ENCODE data around the gene PMEL. TPM values are rescaled to one million over a fixed set of nuclear protein-coding genes. Genes with fewer than 3 reads are reported as not detected.
"Not testable (repeated sequence)": the region's sequence is repeated elsewhere in the genome, so short reads cannot be mapped to it uniquely, and the experiment has no call there.

Gene PMEL
- polyA plus RNA-seq, 3 donors, result 3.1 to 5.3 (median 3.4) TPM

DNA sequence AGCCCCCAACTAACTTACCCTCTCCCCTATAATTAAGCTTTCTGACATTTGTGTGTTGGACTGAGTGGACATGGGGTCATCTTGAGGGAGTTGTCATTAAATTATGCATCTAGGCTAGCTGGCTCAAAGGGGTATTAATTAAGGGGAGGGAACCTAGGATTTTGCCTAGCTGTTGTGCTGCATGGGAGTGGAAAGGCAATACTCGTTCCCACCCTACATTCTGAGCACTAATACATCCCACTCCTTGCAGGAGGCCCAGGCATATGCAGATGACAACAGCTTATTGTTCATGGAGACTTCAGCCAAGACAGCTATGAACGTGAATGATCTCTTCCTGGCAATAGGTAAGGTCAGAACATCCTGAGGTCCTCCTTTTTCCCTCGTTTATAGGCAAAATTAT, 25.3 kb upstream of the PMEL start:
- DNase-seq (ENCODE audit: extremely low read depth in 1 of 11, low read depth in 9 of 11, low spot score in 4 of 11), result no peak

DNA sequence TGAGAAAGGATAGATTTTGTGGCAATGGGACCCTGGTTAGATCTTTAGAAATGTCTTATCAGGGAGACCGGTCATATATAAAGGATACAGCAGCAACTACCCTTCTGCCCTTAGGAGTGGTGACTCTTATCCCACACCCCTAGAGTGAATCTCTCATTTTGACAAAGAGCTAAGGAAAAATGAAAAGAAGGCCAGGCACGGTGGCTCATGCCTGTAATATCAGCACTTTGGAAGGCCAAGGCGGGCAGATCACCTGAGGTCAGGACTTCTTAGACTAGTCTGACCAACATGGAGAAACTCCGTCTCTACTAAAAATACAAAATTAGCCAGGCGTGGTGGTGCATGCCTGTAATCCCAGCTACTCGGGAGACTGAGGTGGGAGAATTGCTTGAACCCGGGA, 20.1 kb upstream of the PMEL start:
- not testable (repeated sequence) for DNase-seq (ENCODE audit: extremely low read depth in 1 of 11, low read depth in 9 of 11, low spot score in 4 of 11)

DNA sequence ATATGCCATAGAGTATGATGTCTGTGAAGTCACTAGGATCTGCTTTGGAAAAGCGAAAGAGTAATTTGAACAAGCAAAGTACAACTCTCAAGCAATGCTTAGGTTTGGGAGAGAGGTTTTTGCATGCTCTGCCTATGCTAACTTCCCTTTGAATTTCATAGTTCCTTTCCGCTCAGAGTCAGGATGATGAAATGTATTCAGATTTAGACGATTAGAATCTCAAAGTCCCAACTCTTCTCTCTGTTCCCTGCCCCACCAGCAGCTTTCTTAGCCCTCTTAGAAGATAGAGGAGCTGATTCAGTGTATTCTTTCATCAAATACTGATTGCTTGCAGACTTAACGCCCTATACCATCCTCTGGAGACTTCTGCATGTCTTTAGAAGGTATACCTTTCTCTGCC, 19.5 kb upstream of the PMEL start:
- DNase-seq (ENCODE audit: extremely low read depth in 1 of 11, low read depth in 9 of 11, low spot score in 4 of 11), result no peak

DNA sequence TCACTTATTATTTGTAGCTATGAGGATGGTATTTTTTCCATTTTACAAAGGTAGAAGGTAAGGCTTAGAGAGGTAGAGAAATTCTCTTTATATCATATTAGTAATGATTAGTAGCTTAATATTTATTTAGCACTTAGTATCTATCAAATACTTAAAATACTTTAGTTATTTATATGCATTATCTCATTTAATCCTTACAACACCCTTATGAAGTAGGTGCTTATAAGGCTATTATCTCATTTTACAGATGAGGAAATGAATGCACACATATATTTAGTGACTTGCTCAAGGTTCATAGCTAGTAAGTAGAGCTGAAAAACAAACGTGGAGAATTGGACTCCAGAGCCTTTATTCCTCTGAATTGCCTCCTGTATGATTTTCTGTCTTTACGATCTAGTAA, 19.0 kb upstream of the PMEL start:
- DNase-seq (ENCODE audit: extremely low read depth in 1 of 11, low read depth in 9 of 11, low spot score in 4 of 11), result no peak

DNA sequence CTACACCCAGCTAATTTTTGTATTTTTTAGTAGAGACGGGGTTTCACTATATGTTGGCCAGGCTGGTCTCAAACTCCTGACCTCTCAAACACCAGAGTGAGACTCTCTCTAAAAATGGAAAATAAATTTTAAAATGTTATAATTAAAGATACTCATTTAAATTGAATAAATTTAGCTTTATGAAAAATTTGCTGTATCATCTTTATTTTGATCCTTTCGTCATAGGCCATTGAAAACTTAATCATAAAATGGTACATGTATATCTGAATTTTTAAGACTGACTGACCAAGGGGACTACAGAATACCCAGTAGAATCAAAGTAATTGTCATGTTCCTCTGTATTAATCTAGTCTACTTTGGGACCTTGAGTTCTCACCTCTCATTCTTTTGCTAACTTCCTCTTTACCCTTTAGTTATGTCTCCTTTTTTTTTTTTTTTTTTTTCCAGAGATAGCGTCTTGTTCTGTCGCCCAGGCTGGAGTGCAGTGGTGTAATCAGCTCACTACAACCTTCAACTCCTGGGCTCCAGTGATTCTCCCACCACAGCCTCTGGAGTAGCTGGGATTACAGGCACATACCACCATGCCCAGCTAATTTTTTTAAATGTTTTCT, 17.5 kb upstream of the PMEL start:
- DNase-seq (ENCODE audit: extremely low read depth in 1 of 11, low read depth in 9 of 11, low spot score in 4 of 11), result no peak

DNA sequence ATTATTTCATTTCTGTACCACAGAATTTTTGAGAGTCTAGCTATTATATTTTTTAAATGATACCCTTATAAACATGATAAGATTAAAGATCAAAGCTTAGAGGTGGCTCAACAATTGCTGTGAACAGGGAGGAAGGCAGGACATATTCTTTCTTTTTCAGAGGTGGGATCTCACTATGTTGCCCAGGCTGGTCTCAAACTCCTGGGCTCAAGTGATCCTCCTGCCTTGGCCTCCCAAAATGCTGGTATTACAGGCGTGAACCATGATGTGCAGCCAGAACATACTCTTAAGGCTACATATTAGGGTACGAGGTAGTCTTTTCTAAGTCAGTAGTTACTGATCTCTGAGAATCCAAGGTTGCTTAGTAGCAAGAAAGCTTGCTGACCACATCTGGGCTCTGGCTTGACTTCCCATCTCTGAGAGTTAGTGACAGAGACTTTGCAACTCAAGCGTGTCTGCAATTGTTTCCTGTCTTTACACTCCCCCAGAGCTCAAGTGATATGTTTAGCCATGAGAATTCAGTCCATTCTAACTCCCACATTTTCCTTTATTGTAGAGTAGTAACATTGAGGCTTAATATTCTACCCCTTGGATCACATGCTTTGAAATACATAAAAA, 16.6 kb upstream of the PMEL start:
- DNase-seq (ENCODE audit: extremely low read depth in 1 of 11, low read depth in 9 of 11, low spot score in 4 of 11), result peak in 1 of 11 donors; percentile 33

DNA sequence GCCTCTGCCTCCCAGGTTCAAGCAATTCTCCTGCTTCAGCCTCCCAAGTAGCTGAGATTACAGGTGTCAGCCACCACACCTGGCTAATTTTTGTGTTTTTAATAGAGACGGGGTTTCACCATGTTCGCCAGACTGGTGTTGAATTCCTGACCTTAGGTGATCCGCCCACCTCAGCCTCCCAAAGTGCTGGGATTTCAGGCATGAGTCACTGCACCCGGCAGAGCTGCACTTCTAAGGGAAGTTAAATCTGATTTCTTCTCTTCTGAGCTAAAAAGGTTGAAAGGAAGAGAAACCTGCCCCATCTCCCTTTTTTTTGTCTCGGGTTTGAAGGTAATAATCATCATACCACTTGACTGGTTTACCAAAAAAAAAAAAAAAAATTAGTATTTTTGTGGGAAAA, 16.0 kb upstream of the PMEL start:
- not testable (repeated sequence) for DNase-seq (ENCODE audit: extremely low read depth in 1 of 11, low read depth in 9 of 11, low spot score in 4 of 11)

DNA sequence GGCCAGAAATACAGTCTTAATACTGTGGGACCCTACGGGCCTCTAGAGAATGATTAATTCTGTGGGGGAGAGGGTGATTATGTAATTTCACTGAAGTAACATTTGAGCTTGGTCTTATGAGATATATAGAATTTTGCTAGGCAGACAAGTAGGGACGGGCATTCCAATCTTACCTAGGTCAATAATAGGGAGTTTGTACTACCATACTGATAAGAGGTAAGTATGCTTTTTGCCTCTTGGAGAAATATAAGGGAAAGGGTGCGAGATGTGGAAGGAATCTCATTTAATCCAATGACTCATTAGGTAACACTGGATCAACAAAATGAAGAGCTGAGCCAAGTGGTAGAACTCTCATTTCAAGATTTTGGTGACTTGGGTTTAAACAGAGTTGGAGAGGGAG, 13.2 kb upstream of the PMEL start:
- no peak for DNase-seq (ENCODE audit: extremely low read depth in 1 of 11, low read depth in 9 of 11, low spot score in 4 of 11)

DNA sequence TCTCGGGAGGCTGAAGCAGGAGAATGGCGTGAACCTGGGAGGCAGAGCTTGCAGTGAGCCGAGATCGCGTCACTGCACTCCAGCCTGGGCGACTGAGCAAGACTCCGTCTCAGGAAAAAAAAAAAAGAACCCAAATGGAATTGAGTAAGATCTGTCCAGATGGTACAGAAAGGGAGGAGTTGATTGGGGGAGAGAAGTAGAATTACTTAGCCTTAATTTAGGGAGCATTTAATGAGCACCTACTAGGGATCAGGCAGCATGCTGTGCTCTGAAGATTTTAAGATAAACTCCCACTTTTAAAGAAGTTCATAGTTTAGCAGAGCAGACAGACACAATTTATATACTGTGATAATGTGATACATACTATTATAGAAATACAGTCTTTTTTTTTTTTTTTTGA, 12.6 kb upstream of the PMEL start:
- DNase-seq (ENCODE audit: extremely low read depth in 1 of 11, low read depth in 9 of 11, low spot score in 4 of 11), result no peak

DNA sequence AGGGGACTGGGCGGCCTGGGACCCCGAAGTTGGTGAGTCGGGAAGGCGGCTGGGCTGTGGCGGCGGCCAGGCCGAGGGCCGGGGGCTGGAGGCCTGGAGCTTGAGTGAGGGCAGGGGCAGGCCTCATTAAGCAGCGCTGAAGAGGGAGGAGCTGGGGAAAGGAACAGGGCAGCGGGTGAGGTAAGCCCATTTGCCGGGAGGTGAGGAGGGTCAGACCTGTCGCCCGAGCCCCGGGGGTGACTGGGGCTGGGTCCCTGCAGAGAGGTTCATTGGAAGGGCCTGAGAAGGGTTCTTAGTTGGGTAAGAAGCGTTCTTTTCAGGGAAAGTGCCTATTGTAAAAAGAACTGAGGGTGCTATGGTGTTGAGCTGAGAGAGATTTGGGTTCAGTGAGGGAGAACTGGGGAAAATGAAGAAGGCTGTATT, 8.5 kb upstream of the PMEL start:
- peak in 3 of 11 donors; percentile 42 to 70 (median 54) for DNase-seq (ENCODE audit: extremely low read depth in 1 of 11, low read depth in 9 of 11, low spot score in 4 of 11)

DNA sequence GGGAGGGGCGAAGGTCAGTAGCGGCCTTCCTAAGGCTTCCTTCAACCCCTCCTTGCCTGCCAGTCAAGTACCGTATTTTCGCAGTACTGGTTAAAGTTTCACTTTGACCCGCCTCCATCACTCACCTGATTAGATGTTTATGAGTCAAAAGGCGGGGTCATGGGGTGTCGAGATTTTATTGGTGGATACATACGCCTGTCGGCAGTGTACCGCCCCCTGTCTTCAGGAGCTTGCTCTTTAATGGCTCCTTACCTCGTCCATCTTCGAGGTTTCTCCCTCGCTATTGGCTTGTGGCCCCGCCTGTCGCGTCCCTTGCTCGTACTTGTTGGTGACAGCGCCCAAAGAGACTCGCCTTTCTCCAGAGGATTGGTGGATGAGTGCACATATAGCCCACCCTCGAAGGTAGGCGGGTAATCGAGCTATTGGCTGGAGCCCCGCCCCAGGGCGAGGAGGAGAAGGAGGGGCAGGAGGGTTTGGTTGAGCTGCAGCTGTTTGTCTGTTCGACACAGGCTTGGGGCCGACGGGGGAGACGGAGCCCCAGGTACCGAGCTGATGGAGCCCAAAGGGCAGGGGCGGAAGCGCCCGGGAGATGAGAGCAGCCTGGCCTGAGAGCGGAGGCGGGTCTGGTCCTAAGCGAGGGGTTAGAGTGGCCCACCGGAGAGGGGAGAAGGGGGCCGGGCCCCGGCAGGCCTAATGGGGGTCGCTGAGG, 7.9 kb upstream of the PMEL start, which contains the start of gene RAB5B:
RAB5B (plus strand) TSS at position 480 of the 709 bp plus-strand sequence. CDS start 12,883 bp downstream, outside the sequence.
- peak; percentile 96 to 100 (median 99) for DNase-seq (ENCODE audit: extremely low read depth in 1 of 11, low read depth in 9 of 11, low spot score in 4 of 11)

DNA sequence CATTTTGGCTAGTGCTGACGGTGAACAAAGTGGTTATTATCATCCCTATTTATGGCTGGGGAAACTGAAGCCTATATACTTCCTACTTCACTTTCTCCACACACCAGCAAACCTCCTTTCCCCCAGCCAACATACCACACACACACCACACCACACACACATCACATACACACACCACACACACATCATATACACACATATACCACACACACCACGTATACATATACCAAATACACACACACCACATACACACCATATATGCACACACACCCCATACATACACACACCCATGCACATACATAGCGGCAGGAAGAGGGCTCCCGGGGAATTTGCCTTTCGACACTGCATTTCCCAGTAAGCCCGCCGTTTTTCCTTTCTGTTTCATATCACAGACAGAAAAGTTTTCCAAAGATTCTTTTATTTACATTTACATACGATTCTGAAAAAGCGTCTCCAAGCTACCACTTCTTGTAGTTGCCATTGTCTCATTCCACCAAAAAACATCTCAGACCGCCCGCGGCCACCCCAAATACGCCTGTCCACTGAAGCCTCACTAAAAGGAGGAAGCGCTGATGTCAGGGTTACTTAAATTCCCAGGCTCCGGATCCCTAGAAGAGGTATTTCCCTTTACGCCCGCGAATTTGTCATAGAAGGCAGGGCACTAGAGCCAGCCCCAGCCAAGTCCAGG, 7.2 kb upstream of the PMEL start:
- DNase-seq (ENCODE audit: extremely low read depth in 1 of 11, low read depth in 9 of 11, low spot score in 4 of 11), result no peak

DNA sequence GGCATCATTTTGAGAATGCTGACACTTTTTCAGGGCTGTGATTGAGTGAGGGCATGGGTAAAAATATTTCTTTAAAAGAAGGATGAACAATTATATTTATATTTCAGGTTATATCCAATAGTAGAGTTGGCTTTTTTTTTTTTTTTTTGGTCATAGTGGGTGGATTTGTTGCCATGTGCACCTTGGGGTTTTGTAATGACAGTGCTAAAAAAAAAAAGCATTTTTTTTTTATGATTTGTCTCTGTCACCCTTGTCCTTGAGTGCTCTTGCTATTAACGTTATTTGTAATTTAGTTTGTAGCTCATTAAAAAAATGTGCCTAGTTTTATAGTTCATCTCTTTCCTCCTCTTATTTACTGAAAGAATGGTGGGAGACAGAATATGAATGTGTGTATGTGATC, 6.6 kb upstream of the PMEL start:
- no peak for DNase-seq (ENCODE audit: extremely low read depth in 1 of 11, low read depth in 9 of 11, low spot score in 4 of 11)

DNA sequence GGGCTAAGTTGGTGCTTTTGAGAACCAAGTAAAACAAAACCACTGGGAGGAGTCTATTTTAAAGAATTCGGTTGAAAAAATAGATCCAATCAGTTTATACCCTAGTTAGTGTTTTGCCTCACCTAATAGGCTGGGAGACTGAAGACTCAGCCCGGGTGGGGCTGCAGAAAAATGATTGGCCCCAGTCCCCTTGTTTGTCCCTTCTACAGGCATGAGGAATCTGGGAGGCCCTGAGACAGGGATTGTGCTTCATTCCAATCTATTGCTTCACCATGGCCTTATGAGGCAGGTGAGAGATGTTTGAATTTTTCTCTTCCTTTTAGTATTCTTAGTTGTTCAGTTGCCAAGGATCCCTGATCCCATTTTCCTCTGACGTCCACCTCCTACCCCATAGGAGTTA, 6.2 kb upstream of the PMEL start:
- no peak for DNase-seq (ENCODE audit: extremely low read depth in 1 of 11, low read depth in 9 of 11, low spot score in 4 of 11)

DNA sequence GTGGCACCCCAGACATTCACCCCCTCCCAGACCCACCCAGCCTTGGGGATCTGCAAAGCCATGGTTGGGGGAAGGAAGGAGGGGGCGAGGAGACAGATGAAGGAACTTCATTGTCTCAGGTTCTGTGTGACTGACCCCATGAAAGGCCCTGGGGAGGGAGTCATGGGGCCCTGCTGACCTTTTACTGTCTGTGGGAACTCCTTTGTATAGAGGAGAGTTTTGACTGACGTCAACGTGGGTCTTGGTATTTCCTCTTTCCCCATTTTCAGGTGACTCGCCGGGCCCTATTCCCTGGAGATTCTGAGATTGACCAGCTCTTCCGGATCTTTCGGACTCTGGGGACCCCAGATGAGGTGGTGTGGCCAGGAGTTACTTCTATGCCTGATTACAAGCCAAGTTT, 4.9 kb upstream of the PMEL start:
- DNase-seq (ENCODE audit: extremely low read depth in 1 of 11, low read depth in 9 of 11, low spot score in 4 of 11), result no peak

DNA sequence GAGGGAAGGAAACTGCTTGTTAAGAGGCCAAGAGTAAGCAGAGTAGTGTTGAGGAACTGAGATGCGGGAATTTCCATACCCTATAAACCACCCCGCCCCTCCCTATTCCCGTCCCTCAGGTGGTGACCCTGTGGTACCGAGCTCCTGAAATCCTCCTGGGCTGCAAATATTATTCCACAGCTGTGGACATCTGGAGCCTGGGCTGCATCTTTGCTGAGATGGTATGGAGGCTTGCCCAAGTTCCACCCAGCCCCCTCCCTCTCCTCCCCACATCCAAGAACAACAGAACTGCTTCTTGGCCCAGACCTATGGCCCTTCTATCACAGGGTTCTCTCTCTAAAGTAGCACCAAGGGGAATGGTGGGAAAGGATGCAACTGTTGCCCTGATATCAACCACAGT, 3.5 kb upstream of the PMEL start:
- DNase-seq (ENCODE audit: extremely low read depth in 1 of 11, low read depth in 9 of 11, low spot score in 4 of 11), result no peak

DNA sequence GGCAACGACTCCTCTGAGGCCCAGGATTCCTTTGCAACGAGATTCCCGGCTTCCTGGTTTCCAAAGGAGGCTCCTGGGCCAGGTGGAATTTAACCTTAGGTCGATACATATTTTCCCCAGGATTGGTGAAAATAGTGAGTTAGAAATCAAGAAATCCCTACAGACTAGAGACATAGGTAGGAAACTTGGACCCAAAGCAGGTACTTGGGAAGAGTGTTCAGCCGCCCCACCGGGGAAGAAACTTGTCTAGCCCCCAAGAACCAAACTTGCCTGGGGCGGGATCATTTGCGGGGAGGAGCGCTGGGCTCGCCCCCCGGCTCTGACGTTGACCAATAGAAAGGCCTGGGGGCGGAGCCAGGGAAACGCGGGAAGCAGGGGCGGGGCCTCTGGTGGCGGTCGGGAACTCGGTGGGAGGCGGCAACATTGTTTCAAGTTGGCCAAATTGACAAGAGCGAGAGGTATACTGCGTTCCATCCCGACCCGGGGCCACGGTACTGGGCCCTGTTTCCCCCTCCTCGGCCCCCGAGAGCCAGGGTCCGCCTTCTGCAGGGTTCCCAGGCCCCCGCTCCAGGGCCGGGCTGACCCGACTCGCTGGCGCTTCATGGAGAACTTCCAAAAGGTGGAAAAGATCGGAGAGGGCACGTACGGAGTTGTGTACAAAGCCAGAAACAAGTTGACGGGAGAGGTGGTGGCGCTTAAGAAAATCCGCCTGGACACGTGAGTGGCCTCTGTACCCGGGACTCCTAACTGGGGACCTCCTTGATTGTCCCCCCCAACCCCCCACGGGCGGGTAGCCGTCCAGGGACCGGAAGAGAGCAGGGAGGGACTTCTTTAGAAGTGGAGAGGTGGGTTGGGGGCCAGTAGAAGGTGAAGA, 803 bp upstream of the PMEL start, which contains the start of gene CDK2:
CDK2 (plus strand) TSS at position 423 of the 874 bp plus-strand sequence; CDS start at position 602, 179 bp downstream.
- DNase-seq (ENCODE audit: extremely low read depth in 1 of 11, low read depth in 9 of 11, low spot score in 4 of 11), result peak in 10 of 11 donors; percentile 79 to 88 (median 84)

DNA sequence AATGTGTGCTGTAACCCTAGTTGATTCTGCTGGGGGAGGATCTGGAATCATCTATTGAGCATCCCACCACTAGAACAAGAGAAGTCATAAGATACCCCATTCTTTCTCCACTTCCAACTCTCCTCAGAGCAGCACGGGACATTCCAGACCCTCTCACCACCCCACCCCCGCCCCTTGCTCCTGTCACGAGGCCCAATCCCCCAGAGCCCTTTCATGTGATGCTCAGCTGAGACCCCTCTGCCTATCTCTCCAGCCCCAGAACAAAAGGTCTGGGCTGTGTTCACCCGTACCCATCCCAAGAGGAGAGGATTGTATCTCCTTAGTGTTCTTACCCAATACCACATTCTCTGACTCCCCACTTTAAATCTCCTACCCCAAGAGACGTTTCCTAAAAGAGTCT, 602 bp downstream of the PMEL start:
- DNase-seq (ENCODE audit: extremely low read depth in 1 of 11, low read depth in 9 of 11, low spot score in 4 of 11), result no peak

DNA sequence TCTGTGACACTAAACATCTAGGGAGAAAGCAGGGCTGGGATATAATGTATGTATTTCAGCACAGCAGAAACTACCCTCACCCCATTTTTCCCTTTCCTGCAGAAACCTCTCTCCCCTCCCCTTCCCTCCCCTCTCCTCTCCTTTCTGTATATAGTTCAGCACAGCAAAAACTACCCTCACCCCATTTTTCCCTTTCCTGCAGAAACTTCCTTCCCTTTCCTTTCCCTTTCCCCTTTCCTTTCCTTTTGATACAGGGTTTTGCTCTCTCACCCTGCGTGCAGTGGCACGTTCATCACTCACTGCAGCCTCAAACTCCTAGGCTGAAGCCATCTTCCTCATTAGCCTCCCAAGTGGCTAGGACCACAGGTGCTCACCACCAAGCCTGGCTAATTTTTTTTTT, 2.1 kb downstream of the PMEL start:
- no peak for DNase-seq (ENCODE audit: extremely low read depth in 1 of 11, low read depth in 9 of 11, low spot score in 4 of 11)
